GM18858 (cell line): ENCODE data around the gene DNMT3A.
"Not testable (repeated sequence)": the region's sequence is repeated elsewhere in the genome, so short reads cannot be mapped to it uniquely, and the experiment has no call there.

Experiments
- ATAC-seq: cut with Tn5 transposase; IDR thresholded peaks from one replicate; pipeline ENCODE4 v1.9.1; 2021; ENCODE audit not compliant: unreplicated experiment

Gene DNMT3A

DNA sequence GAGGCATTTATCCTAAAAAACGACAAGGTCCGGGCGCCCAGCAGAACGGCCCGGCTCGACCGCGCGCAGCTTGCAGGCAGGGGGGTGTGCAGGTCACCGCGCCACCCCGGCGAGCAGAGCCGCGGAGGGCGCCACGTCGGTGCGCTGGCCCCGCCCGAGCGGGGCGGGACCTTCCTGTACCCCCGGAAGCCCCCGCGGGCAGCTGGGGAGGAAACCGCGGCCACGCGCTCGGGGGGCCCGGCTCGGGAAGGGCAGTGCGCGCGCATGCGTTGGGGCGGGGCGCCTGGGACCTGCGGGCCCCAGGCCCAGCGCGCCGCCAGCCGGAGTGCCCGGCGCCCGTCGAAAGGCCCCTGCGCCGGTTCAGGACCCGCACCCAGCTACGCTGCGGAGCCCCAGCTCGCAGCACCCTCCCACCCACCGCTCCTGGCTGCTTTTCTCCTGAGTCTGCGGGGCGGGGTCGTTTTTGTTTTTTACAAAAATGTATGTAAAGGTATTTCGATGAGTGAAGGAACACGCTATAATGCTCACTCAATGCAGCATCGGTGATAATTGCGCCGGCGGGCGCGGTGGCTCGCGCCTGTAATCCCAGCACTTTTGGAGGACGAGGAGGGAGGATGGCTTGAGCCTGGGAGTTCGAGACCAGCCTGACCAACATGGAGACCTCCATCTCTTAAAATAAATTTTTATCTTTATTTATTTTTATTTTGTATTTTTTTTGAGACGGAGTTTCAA, 125.6 kb downstream of the DNMT3A start:
- ATAC-seq: no peak

GRCh38 chr2:25215232-25215631, 126.5 kb downstream of the DNMT3A start:
- no peak for ATAC-seq

- no peak for ATAC-seq
Measured at GRCh38 chr2:25213229-25213628, 128.5 kb downstream of the DNMT3A start.

DNA sequence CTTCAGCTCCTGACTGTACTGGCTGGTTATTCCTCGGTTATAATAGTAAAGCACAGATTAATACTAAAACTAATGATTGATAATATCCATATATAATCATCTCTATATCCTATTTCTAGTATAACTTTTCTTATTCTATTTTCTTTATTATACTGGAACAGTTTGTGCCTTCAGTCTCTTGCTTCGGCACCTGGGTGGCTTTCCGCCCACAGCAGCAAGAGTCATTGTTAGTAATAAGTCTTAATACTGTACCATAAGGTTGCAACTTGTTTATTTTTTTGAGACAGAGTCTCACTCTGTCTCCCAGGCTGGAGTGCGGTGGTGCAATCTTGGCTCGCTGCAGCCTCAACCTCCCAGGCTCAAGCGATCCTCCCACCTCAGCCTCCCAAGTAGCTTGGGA, 130.8 kb downstream of the DNMT3A start:
- ATAC-seq: not testable (repeated sequence)

DNA sequence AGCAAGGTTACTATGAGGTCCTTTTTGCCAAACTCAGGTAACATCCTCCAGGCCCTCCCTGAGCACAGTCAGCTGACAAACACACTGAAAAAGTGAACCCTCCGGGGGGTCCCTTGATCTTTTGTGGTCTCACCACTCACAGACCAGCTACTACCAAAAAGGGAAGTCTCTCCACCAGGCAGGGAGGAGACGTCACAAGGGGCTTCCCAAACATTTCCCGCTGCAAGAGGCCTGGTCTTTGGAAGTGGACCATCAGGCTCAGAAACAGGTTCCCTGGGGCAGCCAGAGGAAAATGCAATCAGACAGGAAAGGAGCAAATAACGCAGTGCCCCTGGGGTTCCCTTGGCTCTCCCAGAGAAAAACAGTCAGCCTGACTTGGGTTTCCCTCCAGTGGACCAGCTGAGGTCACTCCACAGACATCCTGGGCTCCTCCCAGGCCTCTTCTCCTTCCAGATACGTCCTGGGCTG, 134.6 kb downstream of the DNMT3A start:
- no peak for ATAC-seq

GRCh38 chr2:25204190-25204838, 137.4 kb downstream of the DNMT3A start:
- ATAC-seq: no peak

- ATAC-seq: no peak
Measured at GRCh38 chr2:25202275-25202674, 139.4 kb downstream of the DNMT3A start.

DNA sequence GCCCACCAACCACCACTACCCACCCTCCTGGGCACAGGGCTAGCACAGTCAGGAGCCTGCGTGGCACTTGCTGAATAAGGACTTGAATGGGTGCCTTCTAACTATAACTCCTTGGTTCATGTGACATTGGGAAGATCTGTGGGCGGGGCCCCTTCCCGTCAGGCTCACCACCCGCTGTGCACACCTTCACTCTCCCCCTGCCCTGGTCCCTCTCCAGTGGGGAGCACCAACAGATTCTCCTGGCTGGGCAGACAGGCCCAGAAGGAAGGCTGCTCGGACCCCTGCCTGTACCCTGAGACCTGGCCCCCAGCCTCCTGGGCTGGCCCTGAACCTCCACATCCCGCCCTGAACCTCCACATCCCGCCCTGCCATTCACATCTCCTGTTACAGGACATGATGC, 139.9 kb downstream of the DNMT3A start:
- no peak for ATAC-seq

DNA sequence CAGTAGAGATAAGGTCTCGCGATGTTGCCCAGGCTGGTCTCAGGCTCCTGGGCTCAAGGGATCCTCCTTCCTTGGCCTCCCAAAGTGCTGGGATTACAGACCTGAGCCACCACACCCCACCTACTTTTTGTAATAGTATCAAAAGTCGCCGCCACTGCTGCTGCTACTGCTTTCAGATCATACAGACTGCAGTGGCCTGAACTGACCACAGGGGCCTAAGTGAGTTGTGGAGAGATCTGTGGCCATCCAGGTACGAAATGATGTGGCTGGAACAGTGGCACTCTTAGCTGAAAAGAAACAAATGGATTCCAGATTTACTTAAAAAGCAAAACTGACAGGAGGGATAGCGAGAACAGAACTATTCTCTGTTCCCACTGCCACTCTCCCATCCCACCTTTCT, 140.5 kb downstream of the DNMT3A start:
- ATAC-seq: no peak

- no peak for ATAC-seq
Measured at GRCh38 chr2:25198576-25198975, 143.1 kb downstream of the DNMT3A start.

- no peak for ATAC-seq
Measured at GRCh38 chr2:25198209-25198525, 143.6 kb downstream of the DNMT3A start.

DNA sequence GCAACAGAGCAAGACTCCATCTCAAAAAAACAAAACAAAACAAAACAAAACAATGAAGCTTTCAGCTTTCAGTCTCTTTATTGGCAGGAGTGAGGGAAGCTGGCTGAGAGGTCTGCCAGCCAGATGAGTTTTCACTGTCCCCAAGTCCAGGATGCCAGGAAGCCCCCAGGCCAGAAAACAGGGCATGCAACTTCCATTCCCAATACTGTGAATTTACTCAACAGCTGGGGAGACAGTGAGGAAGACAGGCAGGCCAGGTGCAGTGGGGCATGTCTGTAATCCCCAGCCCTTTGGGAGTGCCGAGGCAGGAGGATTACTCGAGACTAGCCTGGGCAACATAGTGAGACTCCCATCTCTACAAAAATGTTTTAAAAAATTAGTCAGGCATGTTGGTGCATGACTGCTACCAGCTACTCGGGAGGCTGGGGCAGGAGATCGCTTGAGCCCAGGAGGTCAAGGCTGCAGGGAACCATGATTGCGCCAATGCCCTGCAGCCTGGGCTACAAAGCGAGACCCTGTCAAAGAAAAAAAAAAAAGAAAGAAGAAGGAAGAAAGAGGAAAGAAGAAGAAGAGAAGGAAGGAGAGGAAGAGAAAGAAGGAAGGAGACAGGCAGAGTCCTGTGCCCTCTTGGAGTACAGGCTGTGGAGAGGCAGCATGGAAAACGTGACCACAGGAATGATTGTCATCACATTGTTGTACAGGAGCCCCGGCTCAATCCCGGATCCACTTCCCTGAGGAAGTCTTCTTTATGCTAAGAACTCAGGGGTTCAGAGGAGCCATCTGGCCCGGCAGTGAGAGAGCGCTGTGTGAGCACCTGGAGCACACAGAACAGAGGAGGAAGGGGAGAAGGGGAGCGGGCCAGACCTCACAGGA, 144.2 kb downstream of the DNMT3A start:
- ATAC-seq: no peak

DNA sequence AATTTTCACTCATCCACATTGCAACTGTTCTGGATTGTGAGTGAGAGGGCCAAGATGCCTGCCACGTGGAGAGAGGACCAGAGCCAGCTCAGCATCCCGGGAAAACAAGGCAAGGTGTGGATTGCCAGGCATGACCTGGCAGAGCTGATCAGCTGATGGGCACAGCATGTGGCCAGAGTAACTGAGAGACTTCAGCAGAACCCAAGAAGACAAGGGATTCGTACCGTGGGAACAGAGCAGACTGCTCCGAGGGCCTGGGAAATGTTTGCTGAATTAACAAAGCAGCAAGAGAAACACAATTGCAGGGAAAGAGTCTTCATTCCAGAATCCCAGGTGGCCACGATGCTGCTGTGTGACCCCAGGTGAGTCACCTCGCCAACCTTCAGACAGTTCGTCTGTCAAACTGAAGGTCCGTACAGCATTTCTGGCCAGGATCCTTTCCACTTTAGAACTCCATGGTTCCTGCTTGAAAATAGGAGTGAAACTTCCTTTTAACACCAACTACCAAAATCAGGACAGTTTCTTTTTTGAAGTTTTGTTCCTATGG, 147.1 kb downstream of the DNMT3A start:
- no peak for ATAC-seq

- ATAC-seq: no peak
Measured at GRCh38 chr2:25190536-25190935, 151.2 kb downstream of the DNMT3A start.

GRCh38 chr2:25188405-25188804, 153.3 kb downstream of the DNMT3A start:
- ATAC-seq: no peak

DNA sequence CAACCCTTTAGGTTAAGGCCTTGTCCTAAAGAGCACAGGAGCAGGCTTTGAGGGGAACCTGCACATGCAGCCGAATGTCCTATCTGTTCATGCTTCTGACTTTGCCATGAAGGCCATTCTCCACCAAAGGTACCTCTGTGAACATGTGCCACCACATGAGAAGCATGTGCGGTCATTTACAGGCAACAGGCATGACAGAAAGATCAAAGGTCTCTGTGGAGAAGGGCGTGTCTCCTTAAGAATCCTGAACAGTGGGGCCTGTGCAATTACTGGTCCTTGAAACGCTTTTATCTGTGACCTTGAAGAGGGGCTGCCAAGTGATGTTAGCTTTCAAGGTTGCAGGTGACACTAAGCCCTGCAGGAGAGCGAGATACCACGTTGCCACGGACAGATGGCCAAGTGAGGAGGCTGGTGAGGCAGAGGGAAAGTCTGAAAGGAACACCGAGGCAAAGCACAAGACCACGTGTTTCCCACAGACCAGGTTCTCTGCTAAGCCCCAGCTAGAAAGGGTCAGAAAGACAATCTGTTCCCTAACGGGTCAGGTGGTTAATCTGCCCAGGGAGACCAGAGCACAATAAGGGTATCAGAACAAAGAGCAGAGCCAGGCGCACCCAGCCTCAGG, 153.9 kb downstream of the DNMT3A start:
- ATAC-seq: no peak

DNA sequence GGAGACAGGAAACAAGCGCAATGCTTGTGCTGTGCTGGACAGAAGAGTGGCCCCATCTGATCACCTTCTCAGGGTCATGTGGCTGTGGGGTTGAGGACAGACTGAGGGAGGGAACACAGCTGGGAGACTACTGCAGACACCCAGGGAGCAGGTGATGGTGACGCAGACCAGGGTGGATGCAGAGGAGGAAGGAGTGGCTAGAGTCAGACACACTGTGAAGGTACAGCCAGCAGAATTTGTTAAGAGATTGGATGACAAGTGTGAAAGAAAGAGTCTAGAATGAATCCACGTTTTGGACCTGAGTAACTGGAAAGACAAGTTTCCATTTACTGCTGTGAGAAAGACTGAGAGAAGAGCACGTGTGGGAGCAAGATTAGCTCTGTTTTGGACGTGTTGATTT, 157.5 kb downstream of the DNMT3A start:
- ATAC-seq: no peak

- ATAC-seq: no peak
Measured at GRCh38 chr2:25178976-25179375, 162.7 kb downstream of the DNMT3A start.
